Measurements from ENCODE around the gene AKAP13. TPM values are rescaled to one million over a fixed set of nuclear protein-coding genes. Genes with fewer than 3 reads are reported as not detected.

Gene AKAP13
- total and polyA plus RNA-seq, 9 donors = 45.3 to 190 (median 98.6) TPM

DNA sequence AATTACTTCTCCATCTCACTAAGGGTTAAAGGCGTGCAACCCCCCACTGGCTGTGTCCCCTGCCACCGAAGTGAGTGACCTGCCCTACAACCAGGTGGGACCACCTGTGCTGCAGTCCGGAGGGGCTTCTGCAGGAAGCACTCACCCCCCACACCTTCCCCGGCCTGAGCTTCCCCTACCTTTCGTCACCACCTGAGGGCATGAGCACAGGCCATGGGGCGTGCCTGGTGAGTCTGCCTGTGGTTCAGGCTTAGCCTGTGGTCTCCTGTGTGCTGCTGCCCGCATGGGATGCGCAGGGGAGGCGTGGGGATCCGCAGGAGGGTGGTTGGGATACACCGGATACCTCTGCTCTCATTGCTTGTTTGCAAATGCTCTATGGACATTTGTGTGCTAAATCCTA lies 368.3 kb downstream of the AKAP13 start:
- no peaks in the 10 kb centered on the region for H3K36me3 ChIP-seq
- WGBS, 3 donors = 69 to 72% (median 69%) methylated on average over 11 of the region's 11 CpGs
- no peaks in the 10 kb centered on the region for H3K27me3 ChIP-seq
- TF ChIP-seq EP300 (IDR thresholded peaks at IDR 0.05) (no peak), POLR2A (IDR thresholded peaks at IDR 0.05) (no peak)
- TF ChIP-seq, protein P1, sequence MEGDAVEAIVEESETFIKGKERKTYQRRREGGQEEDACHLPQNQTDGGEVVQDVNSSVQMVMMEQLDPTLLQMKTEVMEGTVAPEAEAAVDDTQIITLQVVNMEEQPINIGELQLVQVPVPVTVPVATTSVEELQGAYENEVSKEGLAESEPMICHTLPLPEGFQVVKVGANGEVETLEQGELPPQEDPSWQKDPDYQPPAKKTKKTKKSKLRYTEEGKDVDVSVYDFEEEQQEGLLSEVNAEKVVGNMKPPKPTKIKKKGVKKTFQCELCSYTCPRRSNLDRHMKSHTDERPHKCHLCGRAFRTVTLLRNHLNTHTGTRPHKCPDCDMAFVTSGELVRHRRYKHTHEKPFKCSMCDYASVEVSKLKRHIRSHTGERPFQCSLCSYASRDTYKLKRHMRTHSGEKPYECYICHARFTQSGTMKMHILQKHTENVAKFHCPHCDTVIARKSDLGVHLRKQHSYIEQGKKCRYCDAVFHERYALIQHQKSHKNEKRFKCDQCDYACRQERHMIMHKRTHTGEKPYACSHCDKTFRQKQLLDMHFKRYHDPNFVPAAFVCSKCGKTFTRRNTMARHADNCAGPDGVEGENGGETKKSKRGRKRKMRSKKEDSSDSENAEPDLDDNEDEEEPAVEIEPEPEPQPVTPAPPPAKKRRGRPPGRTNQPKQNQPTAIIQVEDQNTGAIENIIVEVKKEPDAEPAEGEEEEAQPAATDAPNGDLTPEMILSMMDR (IDR thresholded peaks at IDR 0.05) = no peak
- peak in 3 of 5 donors; percentile 21 to 42 (median 29) for DNase-seq
- H3K27ac ChIP-seq = no peak overlapping the region
- intact Hi-C loops (cut with DNase I) = loop anchor here in 1 of 4 donors (5.0 kb wide), 1 partner anchor 84 kb away; no protein-coding TSS in a partner anchor
- H3K4me3 ChIP-seq = no peak overlapping the region
- no peaks in the 10 kb centered on the region for H3K9me3 ChIP-seq
- H3K4me1 ChIP-seq (ENCODE audit: insufficient read depth) = peaks cover 14% of the 10 kb centered on the region

DNA sequence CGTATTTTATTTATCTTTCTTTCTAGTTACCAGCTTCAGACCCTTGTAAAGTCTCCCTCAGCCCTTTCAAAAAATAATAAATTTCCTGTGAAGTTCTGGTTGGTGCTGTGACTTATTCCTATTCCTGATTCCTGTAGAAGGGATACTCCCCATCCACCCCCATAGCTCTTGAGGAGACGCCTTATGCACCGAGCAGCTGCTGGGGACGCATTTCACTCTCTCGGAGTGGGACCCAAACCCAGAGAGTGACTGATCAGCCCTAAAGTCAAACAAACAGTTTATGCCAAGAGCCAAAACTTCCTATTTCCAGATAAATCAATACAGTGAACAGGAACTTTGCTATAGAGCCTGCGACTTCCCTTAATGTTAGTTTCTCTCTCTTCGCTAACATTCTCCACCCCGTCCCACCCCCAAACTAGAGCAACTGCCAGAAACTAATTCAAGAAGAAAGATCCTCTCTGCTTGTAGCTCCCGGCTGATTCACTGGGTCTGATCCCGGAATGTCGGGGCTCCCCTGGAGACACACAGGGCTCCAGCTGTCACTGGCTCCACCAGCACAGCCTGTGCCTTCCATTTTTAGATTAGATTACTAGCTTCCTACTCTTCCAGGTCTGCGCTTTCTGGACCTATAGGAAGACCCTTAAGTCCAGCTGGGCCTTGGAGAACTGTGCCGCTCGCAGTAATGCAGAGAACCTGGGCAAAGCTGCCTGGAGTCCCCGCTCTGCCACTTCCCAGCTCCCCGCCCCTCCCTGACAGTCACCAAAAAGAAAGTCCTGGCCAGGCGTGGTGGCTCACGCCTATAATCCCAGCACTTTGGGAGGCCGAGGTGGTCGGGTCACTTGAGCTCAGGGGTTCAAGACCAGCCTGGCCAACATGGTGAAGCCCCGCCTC lies 369.1 kb downstream of the AKAP13 start:
- peak in 3 of 5 donors; percentile 50 to 68 (median 52) for DNase-seq
- intact Hi-C loops (cut with DNase I) = loop anchor here in 2 of 4 donors (5.0 kb wide), 3 partner anchors 38 to 83 kb away; partner anchors contain the start of gene KLHL25 (in 1 of the 2)

DNA sequence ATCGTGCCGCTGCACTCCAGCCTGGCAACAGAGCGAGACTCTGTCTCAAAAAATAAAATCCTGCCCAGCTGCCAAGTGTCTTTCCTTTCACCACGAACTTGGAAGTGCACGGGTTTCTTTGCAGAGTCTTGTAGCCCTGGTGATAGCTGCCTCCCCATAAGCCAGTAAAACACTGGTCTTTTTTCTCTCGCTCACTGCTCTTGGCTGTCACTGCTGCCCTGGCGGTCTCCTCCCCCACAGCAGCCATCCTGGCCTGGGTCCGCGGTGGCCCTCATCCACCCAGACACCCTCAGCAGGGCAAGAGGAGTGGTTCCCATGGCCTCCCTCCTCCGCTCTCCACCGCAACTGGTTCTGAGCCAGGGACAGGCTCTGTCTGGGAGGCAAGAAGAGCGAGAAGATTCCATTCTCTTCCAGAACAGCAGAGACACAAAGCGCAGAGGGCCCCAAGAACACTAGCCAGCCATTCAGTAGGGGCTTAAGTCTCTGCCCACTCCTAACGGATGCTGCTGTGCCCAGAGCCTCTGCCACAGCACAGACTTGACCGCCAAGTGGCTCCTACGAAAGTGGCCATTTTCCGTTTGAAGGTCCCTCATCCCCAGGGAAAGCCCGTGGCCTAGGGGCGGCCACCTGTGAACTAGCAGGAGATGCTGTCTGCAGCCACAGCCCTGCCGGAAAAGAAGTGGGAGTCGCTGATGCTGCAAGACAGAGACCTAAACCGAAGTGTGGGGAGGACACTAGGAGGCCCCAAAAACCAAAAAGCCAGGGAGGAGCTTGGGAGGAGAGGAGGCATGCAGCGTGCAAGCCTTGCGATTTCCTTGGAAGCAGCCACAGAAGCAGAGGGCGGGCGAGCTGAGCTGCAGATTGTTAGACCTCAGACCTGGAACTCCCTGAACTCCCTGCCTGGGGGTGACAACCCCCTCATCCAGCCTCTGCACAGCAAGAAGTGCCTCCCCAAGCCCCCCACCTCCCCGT lies 370.2 kb downstream of the AKAP13 start:
- TF ChIP-seq EP300 (IDR thresholded peaks at IDR 0.05) (no peak), POLR2A (IDR thresholded peaks at IDR 0.05) (peak; percentile 10)
- Histone ChIP-seq H3K4me3 (peak overlapping the region; percentile 5), H3K4me1 (ENCODE audit: insufficient read depth) (peaks cover 15% of the 10 kb centered on the region), H3K36me3 (no peaks in the 10 kb centered on the region), H3K27me3 (no peaks in the 10 kb centered on the region), H3K9me3 (no peaks in the 10 kb centered on the region), H3K27ac (peak overlapping the region; percentile 42 to 53)
- peak; percentile 74 to 84 (median 79) for DNase-seq
- intact Hi-C loops (cut with DNase I) = loop anchor here in 2 of 4 donors (5.0 kb wide), 2 partner anchors 37 to 42 kb away; partner anchors contain the start of gene KLHL25 (in 1 of the 2)
- 10 to 17% (median 13%) methylated on average over 27 of the region's 27 CpGs for WGBS, 3 donors

More for the DNA sequence above, 369.1 kb downstream of the AKAP13 start:
- Histone ChIP-seq H3K27ac (peak overlapping the region in 1 of 2 donors; percentile 28), H3K36me3 (no peaks in the 10 kb centered on the region), H3K4me1 (ENCODE audit: insufficient read depth) (peaks cover 14% of the 10 kb centered on the region), H3K4me3 (peak overlapping the region; percentile 5), H3K27me3 (no peaks in the 10 kb centered on the region), H3K9me3 (no peaks in the 10 kb centered on the region)
- TF ChIP-seq POLR2A (IDR thresholded peaks at IDR 0.05) (no peak), EP300 (IDR thresholded peaks at IDR 0.05) (no peak)
- TF ChIP-seq, protein P1 (IDR thresholded peaks at IDR 0.05) = no peak
- 23 to 30% (median 30%) methylated on average over 21 of the region's 21 CpGs for WGBS, 3 donors

DNA sequence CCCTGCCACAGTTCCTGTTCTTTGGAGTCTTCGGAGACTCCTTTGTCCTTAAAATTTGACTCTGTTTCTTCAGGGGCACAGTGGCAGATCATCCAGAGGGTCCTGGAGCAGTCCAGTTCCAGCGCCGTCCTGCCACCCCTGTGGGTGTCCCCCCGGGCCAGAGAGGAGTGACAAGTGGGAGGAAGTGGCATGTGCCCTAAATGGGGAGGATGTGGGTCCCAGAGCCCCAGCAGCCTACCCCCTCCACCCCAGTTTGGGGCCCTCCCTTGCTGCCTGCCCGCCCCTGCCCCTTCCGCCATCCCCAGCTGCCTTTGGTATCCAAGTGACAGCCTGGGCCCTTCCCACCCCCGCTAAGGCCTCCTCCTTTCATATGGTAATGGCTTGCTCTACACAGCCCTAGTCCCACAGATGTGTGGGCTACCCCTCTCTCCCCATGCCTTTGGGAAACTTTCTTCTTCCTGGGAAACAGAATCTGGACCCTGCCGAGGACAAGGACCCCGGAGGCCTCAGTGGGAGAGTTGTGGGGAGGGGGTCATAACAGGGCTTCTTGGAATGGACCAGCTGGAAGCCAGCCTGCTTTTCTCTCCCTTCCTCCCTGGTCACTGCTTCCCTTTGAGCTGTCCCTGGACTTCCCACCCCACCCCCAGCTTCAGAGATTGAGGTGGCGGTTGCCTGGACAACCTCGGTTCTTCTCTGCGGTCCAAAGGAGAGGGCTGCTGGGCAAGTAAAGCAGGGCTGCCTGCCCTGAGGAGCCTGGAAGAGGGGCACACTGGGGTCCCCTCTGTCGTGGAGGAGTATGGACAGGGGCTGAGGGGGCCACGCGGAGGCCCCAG lies 371.1 kb downstream of the AKAP13 start:
- Histone ChIP-seq H3K27me3 (no peaks in the 10 kb centered on the region), H3K27ac (peak overlapping the region; percentile 42 to 53), H3K4me3 (no peak overlapping the region), H3K36me3 (no peaks in the 10 kb centered on the region), H3K4me1 (ENCODE audit: insufficient read depth) (peaks cover 14% of the 10 kb centered on the region), H3K9me3 (no peaks in the 10 kb centered on the region)
- WGBS, 3 donors = 58 to 59% (median 58%) methylated on average over 15 of the region's 15 CpGs
- intact Hi-C loops (cut with DNase I) = loop anchor here in 2 of 4 donors (5.0 kb wide), 2 partner anchors 36 to 41 kb away; partner anchors contain the start of gene KLHL25 (in 1 of the 2)
- peak in 2 of 5 donors; percentile 32 to 45 for DNase-seq
- TF ChIP-seq POLR2A (IDR thresholded peaks at IDR 0.05) (no peak), EP300 (IDR thresholded peaks at IDR 0.05) (no peak)
- TF ChIP-seq, protein P1 (IDR thresholded peaks at IDR 0.05) = no peak

All from ovary (tissue), 9 donors.